ENCODE results near the gene UCK2. TPM values are rescaled to one million over a fixed set of nuclear protein-coding genes. Genes with fewer than 3 reads are reported as not detected.

The UCK2 gene
- total RNA-seq, 1 donor from 2014 or later = 44.2 TPM

DNA sequence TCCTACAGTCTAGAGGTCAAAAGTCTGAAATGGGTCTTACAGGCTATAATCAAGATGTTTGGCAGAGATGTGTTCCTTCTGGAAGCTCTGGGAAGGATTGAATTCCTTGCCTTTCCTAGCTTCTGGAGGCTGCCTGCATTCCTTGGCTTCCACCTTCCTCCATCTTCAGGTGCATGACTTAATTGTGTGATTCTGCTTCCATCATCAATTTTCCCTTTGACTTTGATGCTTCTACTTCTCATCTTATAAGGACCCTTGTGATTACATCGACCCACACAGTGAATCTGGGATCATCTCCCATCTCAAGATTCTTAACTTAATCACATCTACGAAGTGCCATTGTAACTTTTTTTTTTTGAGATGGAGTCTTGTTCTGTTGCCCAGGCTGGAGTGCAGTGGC lies 111.4 kb downstream of the UCK2 start:
- Mint-ChIP-seq H3K27ac (ENCODE audit: unreplicated experiment) (no peak overlapping the region), H3K4me1 (ENCODE audit: low read depth) (no peaks in the 10 kb centered on the region), H3K27me3 (ENCODE audit: low read depth) (peaks cover 13% of the 10 kb centered on the region), H3K36me3 (ENCODE audit: low read depth) (no peaks in the 10 kb centered on the region), H3K9me3 (ENCODE audit: low read depth) (no peaks in the 10 kb centered on the region), H3K4me3 (ENCODE audit: unreplicated experiment) (no peak overlapping the region)
- DNase-seq (ENCODE audit: low spot score) = no peak
- TF ChIP-seq, protein P1, sequence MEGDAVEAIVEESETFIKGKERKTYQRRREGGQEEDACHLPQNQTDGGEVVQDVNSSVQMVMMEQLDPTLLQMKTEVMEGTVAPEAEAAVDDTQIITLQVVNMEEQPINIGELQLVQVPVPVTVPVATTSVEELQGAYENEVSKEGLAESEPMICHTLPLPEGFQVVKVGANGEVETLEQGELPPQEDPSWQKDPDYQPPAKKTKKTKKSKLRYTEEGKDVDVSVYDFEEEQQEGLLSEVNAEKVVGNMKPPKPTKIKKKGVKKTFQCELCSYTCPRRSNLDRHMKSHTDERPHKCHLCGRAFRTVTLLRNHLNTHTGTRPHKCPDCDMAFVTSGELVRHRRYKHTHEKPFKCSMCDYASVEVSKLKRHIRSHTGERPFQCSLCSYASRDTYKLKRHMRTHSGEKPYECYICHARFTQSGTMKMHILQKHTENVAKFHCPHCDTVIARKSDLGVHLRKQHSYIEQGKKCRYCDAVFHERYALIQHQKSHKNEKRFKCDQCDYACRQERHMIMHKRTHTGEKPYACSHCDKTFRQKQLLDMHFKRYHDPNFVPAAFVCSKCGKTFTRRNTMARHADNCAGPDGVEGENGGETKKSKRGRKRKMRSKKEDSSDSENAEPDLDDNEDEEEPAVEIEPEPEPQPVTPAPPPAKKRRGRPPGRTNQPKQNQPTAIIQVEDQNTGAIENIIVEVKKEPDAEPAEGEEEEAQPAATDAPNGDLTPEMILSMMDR (IDR thresholded peaks at IDR 0.05) = no peak

DNA sequence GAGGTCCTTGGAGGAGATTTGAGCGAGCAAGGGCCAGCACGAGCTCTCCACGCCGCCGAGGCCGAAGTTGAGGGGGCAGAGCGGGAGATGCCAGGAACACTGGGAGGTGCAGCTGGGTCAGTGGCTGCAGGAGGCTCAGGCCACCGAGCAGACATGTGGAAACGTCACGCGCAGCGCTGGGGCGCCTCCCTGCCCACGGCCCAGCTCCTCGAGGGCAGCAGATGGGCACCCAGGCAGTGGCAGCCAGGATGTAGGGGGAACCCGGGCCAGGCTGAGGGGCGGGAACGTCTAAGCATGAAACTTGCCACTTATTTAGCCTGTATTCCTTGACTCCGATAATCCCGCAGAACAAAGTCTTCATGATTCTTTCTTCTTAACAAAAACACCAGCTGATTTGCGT lies 114.1 kb downstream of the UCK2 start:
- H3K27ac Mint-ChIP-seq (ENCODE audit: unreplicated experiment) = no peak overlapping the region
- TF ChIP-seq, protein P1 (IDR thresholded peaks at IDR 0.05) = no peak
- no peaks in the 10 kb centered on the region for H3K4me1 Mint-ChIP-seq (ENCODE audit: low read depth)
- no peak for DNase-seq (ENCODE audit: low spot score)
- H3K27me3 Mint-ChIP-seq (ENCODE audit: low read depth) = peaks cover 24% of the 10 kb centered on the region
- no peaks in the 10 kb centered on the region for H3K36me3 Mint-ChIP-seq (ENCODE audit: low read depth)
- no peak overlapping the region for H3K4me3 Mint-ChIP-seq (ENCODE audit: unreplicated experiment)
- no peaks in the 10 kb centered on the region for H3K9me3 Mint-ChIP-seq (ENCODE audit: low read depth)

DNA sequence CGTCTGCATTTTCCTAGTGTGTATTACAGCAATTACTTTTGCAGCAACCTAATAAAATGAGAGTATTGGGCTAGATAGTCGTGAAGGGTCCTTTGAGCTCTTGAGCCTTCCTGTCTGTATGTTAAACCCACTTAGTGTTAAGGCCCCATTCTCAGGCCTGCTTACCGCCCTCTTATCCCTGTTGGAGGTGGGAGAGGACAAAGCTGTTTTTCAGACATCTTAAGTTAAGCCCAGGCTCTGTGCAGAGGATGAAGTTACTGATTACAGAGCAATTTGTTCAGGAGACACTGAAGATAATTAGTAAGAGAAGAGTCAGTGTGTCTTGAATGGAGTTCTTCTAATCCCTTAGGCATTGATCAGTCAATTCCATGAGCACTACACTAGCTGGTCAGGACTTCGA lies 114.6 kb downstream of the UCK2 start:
- H3K36me3 Mint-ChIP-seq (ENCODE audit: low read depth) = no peaks in the 10 kb centered on the region
- H3K27ac Mint-ChIP-seq (ENCODE audit: unreplicated experiment) = no peak overlapping the region
- peaks cover 24% of the 10 kb centered on the region for H3K27me3 Mint-ChIP-seq (ENCODE audit: low read depth)

DNA sequence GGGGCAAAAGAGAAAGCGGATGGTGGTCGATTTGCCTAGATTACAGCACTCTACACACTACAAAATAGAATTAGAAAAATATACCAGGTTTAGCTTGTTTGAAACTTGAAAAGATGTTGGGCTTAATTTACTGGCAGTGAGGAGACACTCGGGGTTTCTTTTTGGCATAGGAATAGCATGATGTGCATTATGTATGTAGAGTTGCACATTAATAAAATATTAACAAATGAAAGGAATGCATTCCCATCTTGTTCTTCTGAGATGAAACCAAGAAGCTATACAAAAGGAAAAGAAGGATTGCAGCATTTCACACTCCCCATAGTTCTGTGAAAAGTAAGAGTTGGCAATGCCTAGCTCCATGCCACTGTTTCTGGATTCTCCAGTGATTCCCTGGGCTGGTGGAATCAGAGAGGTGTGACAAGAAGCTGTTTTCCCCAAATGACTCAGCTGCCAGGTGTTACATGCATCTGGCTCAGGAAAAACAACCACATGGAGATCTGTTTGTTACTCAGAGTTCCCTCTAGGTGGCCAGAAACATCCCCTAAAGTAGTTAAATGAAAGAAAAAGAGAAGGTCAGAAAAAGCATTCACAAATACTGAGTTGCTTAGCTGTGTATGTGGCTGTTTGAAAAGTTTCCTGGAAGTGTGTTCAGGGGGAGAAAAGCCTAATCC lies 115.6 kb downstream of the UCK2 start:
- TF ChIP-seq, protein P1 (IDR thresholded peaks at IDR 0.05) = no peak
- H3K9me3 Mint-ChIP-seq (ENCODE audit: low read depth) = no peaks in the 10 kb centered on the region

More for the DNA sequence above, 114.6 kb downstream of the UCK2 start:
- DNase-seq (ENCODE audit: low spot score) = no peak
- Mint-ChIP-seq H3K9me3 (ENCODE audit: low read depth) (no peaks in the 10 kb centered on the region), H3K4me1 (ENCODE audit: low read depth) (no peaks in the 10 kb centered on the region), H3K4me3 (ENCODE audit: unreplicated experiment) (no peak overlapping the region)
- TF ChIP-seq, protein P1 (IDR thresholded peaks at IDR 0.05) = no peak

DNA sequence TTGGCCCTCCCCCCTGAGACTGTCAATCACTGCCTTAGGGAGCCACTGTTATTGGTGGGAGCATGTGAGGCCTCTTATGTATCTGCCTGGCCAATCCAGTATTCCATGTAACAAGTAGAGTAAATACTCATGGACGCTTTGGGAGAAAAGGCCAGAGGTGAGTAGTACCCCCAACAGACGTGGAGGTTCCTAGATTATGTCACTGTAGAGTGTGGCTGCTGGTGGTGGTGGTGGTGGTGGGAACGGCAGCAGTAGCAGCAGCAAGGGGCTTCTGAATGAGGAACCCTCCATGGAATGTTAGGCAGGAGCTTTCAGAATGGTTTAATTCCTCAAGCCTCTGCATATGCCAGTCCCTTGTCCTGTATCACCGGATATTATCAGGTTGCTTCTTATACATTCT lies 118.5 kb downstream of the UCK2 start:
- Mint-ChIP-seq H3K36me3 (ENCODE audit: low read depth) (no peaks in the 10 kb centered on the region), H3K27ac (ENCODE audit: unreplicated experiment) (no peak overlapping the region), H3K27me3 (ENCODE audit: low read depth) (peaks cover 30% of the 10 kb centered on the region), H3K4me3 (ENCODE audit: unreplicated experiment) (no peak overlapping the region), H3K4me1 (ENCODE audit: low read depth) (no peaks in the 10 kb centered on the region), H3K9me3 (ENCODE audit: low read depth) (no peaks in the 10 kb centered on the region)
- no peak for DNase-seq (ENCODE audit: low spot score)
- TF ChIP-seq, protein P1 (IDR thresholded peaks at IDR 0.05) = no peak

More for the DNA sequence above, 115.6 kb downstream of the UCK2 start:
- Mint-ChIP-seq H3K4me1 (ENCODE audit: low read depth) (no peaks in the 10 kb centered on the region), H3K4me3 (ENCODE audit: unreplicated experiment) (no peak overlapping the region), H3K27me3 (ENCODE audit: low read depth) (peaks cover 28% of the 10 kb centered on the region), H3K36me3 (ENCODE audit: low read depth) (no peaks in the 10 kb centered on the region), H3K27ac (ENCODE audit: unreplicated experiment) (no peak overlapping the region)
- no peak for DNase-seq (ENCODE audit: low spot score)

Measured in chondrocyte (in vitro differentiated cells).